Measurements from ENCODE around the gene SLC15A1. TPM values are rescaled to one million over a fixed set of nuclear protein-coding genes. Genes with fewer than 3 reads are reported as not detected.

The SLC15A1 gene
- total and polyA plus RNA-seq, 2 donors (not counting 1 experiment from before 2014, with no cell fraction given), result not detected

GRCh38 chr13:98795220-98795619 is 42.7 kb upstream of the SLC15A1 start:
- ATAC-seq (ENCODE audit: low read depth), result no peak
- H3K9me3 Mint-ChIP-seq (ENCODE audit: insufficient read depth), result no peaks in the 10 kb centered on the region
- Histone ChIP-seq H3K27me3 (replicated peaks in 1 of 4; ENCODE audit: control extremely low read depth in 1 of 4, control insufficient read depth in 3 of 4, insufficient read depth in 4 of 4, low read length in 3 of 4) (no peaks in the 10 kb centered on the region), H3K36me3 (replicated peaks in 1 of 2; ENCODE audit: control extremely low read depth in 1 of 2, control insufficient read depth in 1 of 2, extremely low read depth in 1 of 2, insufficient read depth in 2 of 2, low read length in 1 of 2) (peaks cover 0 to 18% of the 10 kb centered on the region in 2 experiments), H3K4me1 (ENCODE audit: control insufficient read depth in 2 of 2, insufficient read depth in 2 of 2, low read length in 2 of 2) (no peaks in the 10 kb centered on the region), H4K20me1 (ENCODE audit: control insufficient read depth, insufficient read depth, low read length, poor library complexity, severe bottlenecking) (no peaks in the 10 kb centered on the region), H3K27ac (ENCODE audit: low read length in 2 of 2) (no peak overlapping the region), H3K9me3 (ENCODE audit: control extremely low read depth in 1 of 3, control insufficient read depth in 2 of 3, insufficient read depth in 1 of 3, low read length in 2 of 3) (no peaks in the 10 kb centered on the region), H3K4me2 (replicated peaks; ENCODE audit: low read depth, low read length, poor library complexity, severe bottlenecking) (no peak overlapping the region), H3K4me3 (ENCODE audit: control extremely low read depth in 1 of 5, extremely low read depth in 1 of 5, insufficient read depth in 1 of 5, low read depth in 2 of 5, low read length in 4 of 5) (no peak overlapping the region), H3K9ac (ENCODE audit: low read length) (no peak overlapping the region), H3K79me2 (ENCODE audit: control insufficient read depth, insufficient read depth, low read length) (no peaks in the 10 kb centered on the region), H2AFZ (ENCODE audit: insufficient read depth, low read depth, low read length, poor library complexity, severe bottlenecking) (no peak overlapping the region)
- ChIA-PET CTCF (no interaction called here), POLR2A (no interaction called here)
- no peaks in the 10 kb centered on the region for H3K27me3 Mint-ChIP-seq
- no peak for DNase-seq
- 93% methylated on average over 5 of the region's 6 CpGs for WGBS (ENCODE audit: insufficient coverage)
- TF ChIP-seq EZH2 (IDR thresholded peaks at IDR 0.05; ENCODE audit: borderline replicate concordance, insufficient read depth, low read depth, low read length, poor library complexity, severe bottlenecking) (no peak), CTCF (IDR thresholded peaks at IDR 0.05) (no peak)
- H3K4me1 Mint-ChIP-seq, result no peaks in the 10 kb centered on the region
- H3K27ac Mint-ChIP-seq, result no peak overlapping the region
- H3K4me3 Mint-ChIP-seq, result no peak overlapping the region
- intact Hi-C loops (cut with micrococcal nuclease), result no loop called here

- no peaks in the 10 kb centered on the region for H3K79me2 ChIP-seq (ENCODE audit: control insufficient read depth, insufficient read depth, low read length)
- Mint-ChIP-seq H3K27ac (no peak overlapping the region), H3K4me1 (no peaks in the 10 kb centered on the region), H3K27me3 (no peaks in the 10 kb centered on the region), H3K9me3 (ENCODE audit: insufficient read depth) (no peaks in the 10 kb centered on the region), H3K4me3 (no peak overlapping the region)
- H3K4me3 ChIP-seq (ENCODE audit: control extremely low read depth in 1 of 5, extremely low read depth in 1 of 5, insufficient read depth in 1 of 5, low read depth in 2 of 5, low read length in 4 of 5), result no peak overlapping the region
- H4K20me1 ChIP-seq (ENCODE audit: control insufficient read depth, insufficient read depth, low read length, poor library complexity, severe bottlenecking), result no peaks in the 10 kb centered on the region
- H3K27me3 ChIP-seq (replicated peaks in 1 of 4; ENCODE audit: control extremely low read depth in 1 of 4, control insufficient read depth in 3 of 4, insufficient read depth in 4 of 4, low read length in 3 of 4), result no peaks in the 10 kb centered on the region
- intact Hi-C loops (cut with micrococcal nuclease), result no loop called here
- DNase-seq (no peak), ATAC-seq (ENCODE audit: low read depth) (no peak)
- no peak overlapping the region for H3K27ac ChIP-seq (ENCODE audit: low read length in 2 of 2)
- peaks cover 0 to 18% of the 10 kb centered on the region in 2 experiments for H3K36me3 ChIP-seq (replicated peaks in 1 of 2; ENCODE audit: control extremely low read depth in 1 of 2, control insufficient read depth in 1 of 2, extremely low read depth in 1 of 2, insufficient read depth in 2 of 2, low read length in 1 of 2)
- ChIA-PET CTCF (no interaction called here), POLR2A (no interaction called here)
- H3K9ac ChIP-seq (ENCODE audit: low read length), result no peak overlapping the region
- no peak overlapping the region for H3K4me2 ChIP-seq (replicated peaks; ENCODE audit: low read depth, low read length, poor library complexity, severe bottlenecking)
- 99% methylated on average over 11 of the region's 12 CpGs for WGBS (ENCODE audit: insufficient coverage)
- TF ChIP-seq EZH2 (IDR thresholded peaks at IDR 0.05; ENCODE audit: borderline replicate concordance, insufficient read depth, low read depth, low read length, poor library complexity, severe bottlenecking) (no peak), CTCF (IDR thresholded peaks at IDR 0.05) (no peak)
- no peak overlapping the region for H2AFZ ChIP-seq (ENCODE audit: insufficient read depth, low read depth, low read length, poor library complexity, severe bottlenecking)
- no peaks in the 10 kb centered on the region for H3K4me1 ChIP-seq (ENCODE audit: control insufficient read depth in 2 of 2, insufficient read depth in 2 of 2, low read length in 2 of 2)
- H3K9me3 ChIP-seq (ENCODE audit: control extremely low read depth in 1 of 3, control insufficient read depth in 2 of 3, insufficient read depth in 1 of 3, low read length in 2 of 3), result no peaks in the 10 kb centered on the region
Observed at GRCh38 chr13:98794498-98794897, 42.0 kb upstream of the SLC15A1 start.

Measured in B cell (primary cell).